ENCODE measurements around the gene LNX2.

The LNX2 gene

DNA sequence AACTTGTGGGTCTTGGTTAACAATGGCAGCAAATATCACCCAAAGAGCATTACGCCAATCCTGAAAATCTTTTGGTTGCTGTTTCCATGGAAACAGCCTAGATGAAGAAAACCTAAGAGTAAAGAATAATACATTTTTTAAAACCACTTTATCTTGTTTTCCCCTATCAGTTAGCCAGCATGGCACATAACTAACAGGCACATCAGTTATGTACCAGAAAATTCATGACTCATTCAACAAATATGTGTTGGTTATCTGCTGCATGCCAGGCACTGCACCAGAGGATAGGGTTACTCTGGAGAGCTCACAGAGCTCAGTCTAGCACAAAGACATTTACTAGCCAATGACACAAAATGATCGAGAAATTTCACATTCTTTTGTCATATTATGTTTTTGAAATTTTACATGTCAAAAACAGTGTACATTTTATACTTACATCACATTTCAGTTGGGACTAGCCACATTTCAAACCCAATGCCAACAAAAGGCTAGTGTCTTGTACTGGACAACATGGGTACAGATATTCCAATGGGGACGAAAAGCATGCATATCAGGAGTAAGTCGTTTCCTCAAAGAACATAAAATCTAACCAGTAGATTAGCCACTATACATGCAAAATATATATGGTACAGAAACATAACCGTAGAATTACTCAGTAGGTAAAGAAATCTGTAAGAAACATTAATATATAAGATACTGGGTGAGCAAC, 20.3 kb downstream of the LNX2 start:
- H3K4me1 ChIP-seq (ENCODE audit: control insufficient read depth, insufficient read depth, low read length), result no peaks in the 10 kb centered on the region
- H3K27ac ChIP-seq (ENCODE audit: low read depth, low read length), result no peak overlapping the region
- no peak overlapping the region for H3K4me3 ChIP-seq (ENCODE audit: low read length)
- no peaks in the 10 kb centered on the region for H3K36me3 ChIP-seq (ENCODE audit: control insufficient read depth, insufficient read depth, low read length)
- H3K9ac ChIP-seq (ENCODE audit: low read length), result no peak overlapping the region
- H3K27me3 ChIP-seq (ENCODE audit: control insufficient read depth, insufficient read depth, low read length), result no peaks in the 10 kb centered on the region

GRCh38 chr13:27599096-27599495, 21.2 kb downstream of the LNX2 start:
- Histone ChIP-seq H3K36me3 (ENCODE audit: control insufficient read depth, insufficient read depth, low read length) (no peaks in the 10 kb centered on the region), H3K4me3 (ENCODE audit: low read length) (no peak overlapping the region), H3K9ac (ENCODE audit: low read length) (no peak overlapping the region), H3K27me3 (ENCODE audit: control insufficient read depth, insufficient read depth, low read length) (no peaks in the 10 kb centered on the region), H3K27ac (ENCODE audit: low read depth, low read length) (no peak overlapping the region), H3K4me1 (ENCODE audit: control insufficient read depth, insufficient read depth, low read length) (no peaks in the 10 kb centered on the region)

DNA sequence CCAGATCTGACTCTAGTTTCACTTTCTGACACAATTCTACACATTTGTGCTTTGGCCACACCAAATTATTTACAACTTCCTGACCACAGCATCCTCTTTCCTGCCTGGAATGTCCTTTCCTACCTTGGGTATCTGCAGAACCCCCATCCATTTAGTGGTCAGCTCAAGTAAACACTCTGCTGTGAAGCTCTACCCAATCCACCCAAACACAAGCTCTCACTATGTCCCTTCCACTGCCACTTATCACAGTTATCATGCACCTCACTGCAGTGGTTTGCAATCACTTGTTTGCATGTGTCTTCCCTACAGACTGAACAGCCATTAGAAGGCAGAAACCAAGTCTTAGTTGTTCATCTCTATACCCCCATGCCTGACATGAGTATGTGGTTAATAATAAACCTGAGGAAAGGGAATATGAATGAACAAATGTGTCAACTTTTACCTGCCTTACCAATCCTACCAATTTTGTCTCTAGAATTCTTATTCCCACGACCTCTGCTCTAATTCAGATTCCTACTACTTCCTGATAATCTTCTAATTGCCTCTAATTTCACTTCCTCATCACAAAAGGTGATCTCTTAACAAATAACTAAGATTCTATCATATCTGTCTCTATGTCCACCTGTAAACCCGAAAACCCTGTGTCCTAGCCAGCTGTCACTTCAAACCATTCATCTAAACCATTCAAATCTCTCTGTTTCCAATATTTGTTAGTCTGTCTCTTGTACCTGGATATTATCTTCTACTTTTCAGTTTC, 25.1 kb downstream of the LNX2 start:
- Histone ChIP-seq H3K36me3 (ENCODE audit: control insufficient read depth, insufficient read depth, low read length) (no peaks in the 10 kb centered on the region), H3K4me3 (ENCODE audit: low read length) (no peak overlapping the region), H3K4me1 (ENCODE audit: control insufficient read depth, insufficient read depth, low read length) (no peaks in the 10 kb centered on the region)

DNA sequence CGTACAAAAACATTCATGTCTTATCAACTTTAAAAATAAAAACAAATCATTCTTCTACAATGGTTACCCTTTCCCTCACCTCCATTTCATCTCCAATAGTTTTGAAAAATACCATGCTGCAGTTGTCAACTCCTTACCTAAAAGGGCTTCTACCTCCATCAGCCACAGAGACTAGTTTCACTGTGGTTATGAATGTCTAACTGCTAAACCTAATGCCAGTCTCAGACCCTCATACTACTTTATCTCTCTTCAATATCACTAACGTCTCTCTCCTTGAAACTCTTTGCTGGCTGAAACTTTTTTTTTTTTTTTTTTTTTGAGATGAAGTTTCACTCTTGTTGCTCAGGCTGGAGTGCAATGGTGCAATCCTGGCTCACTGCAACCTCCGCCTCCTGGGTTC, 27.1 kb downstream of the LNX2 start:
- Histone ChIP-seq H3K9ac (ENCODE audit: low read length) (no peak overlapping the region), H3K4me1 (ENCODE audit: control insufficient read depth, insufficient read depth, low read length) (no peaks in the 10 kb centered on the region), H3K4me3 (ENCODE audit: low read length) (no peak overlapping the region), H3K36me3 (ENCODE audit: control insufficient read depth, insufficient read depth, low read length) (no peaks in the 10 kb centered on the region), H3K27me3 (ENCODE audit: control insufficient read depth, insufficient read depth, low read length) (no peaks in the 10 kb centered on the region), H3K27ac (ENCODE audit: low read depth, low read length) (no peak overlapping the region)

More for the DNA sequence above, 25.1 kb downstream of the LNX2 start:
- Histone ChIP-seq H3K9ac (ENCODE audit: low read length) (no peak overlapping the region), H3K27me3 (ENCODE audit: control insufficient read depth, insufficient read depth, low read length) (no peaks in the 10 kb centered on the region), H3K27ac (ENCODE audit: low read depth, low read length) (no peak overlapping the region)

GRCh38 chr13:27592865-27593264, 27.5 kb downstream of the LNX2 start:
- Histone ChIP-seq H3K9ac (ENCODE audit: low read length) (no peak overlapping the region), H3K4me3 (ENCODE audit: low read length) (no peak overlapping the region), H3K27ac (ENCODE audit: low read depth, low read length) (no peak overlapping the region), H3K27me3 (ENCODE audit: control insufficient read depth, insufficient read depth, low read length) (no peaks in the 10 kb centered on the region), H3K4me1 (ENCODE audit: control insufficient read depth, insufficient read depth, low read length) (no peaks in the 10 kb centered on the region), H3K36me3 (ENCODE audit: control insufficient read depth, insufficient read depth, low read length) (no peaks in the 10 kb centered on the region)

DNA sequence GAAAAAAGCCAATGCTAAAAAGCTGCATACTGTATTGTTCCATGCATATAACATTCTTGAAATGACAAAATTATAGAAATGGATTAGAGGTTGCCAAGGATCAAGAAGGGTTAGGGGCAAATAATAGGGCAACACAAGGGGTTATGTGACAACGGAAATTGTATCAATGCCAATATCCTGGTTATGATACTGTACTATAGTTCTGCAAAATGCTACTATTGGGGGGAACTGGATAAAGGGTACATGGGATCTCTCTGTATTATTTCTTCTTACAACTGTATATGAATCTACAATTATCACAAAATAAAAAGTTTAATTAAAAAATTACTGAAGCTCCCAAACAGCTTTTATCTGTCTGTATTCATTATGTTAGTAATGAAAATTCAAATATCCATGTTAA, 31.9 kb downstream of the LNX2 start:
- H3K9ac ChIP-seq (ENCODE audit: low read length), result no peak overlapping the region
- H3K27me3 ChIP-seq (ENCODE audit: control insufficient read depth, insufficient read depth, low read length), result no peaks in the 10 kb centered on the region
- no peak overlapping the region for H3K4me3 ChIP-seq (ENCODE audit: low read length)
- H3K4me1 ChIP-seq (ENCODE audit: control insufficient read depth, insufficient read depth, low read length), result peaks cover 4% of the 10 kb centered on the region
- no peak overlapping the region for H3K27ac ChIP-seq (ENCODE audit: low read depth, low read length)
- no peaks in the 10 kb centered on the region for H3K36me3 ChIP-seq (ENCODE audit: control insufficient read depth, insufficient read depth, low read length)

GRCh38 chr13:27587095-27587746, 33.1 kb downstream of the LNX2 start:
- H3K36me3 ChIP-seq (ENCODE audit: control insufficient read depth, insufficient read depth, low read length), result no peaks in the 10 kb centered on the region
- no peak overlapping the region for H3K27ac ChIP-seq (ENCODE audit: low read depth, low read length)
- H3K27me3 ChIP-seq (ENCODE audit: control insufficient read depth, insufficient read depth, low read length), result no peaks in the 10 kb centered on the region
- no peak overlapping the region for H3K4me3 ChIP-seq (ENCODE audit: low read length)
- H3K9ac ChIP-seq (ENCODE audit: low read length), result no peak overlapping the region
- H3K4me1 ChIP-seq (ENCODE audit: control insufficient read depth, insufficient read depth, low read length), result peaks cover 4% of the 10 kb centered on the region

GRCh38 chr13:27583645-27584044, 36.7 kb downstream of the LNX2 start:
- Histone ChIP-seq H3K27me3 (ENCODE audit: control insufficient read depth, insufficient read depth, low read length) (no peaks in the 10 kb centered on the region), H3K4me3 (ENCODE audit: low read length) (no peak overlapping the region), H3K27ac (ENCODE audit: low read depth, low read length) (no peak overlapping the region), H3K4me1 (ENCODE audit: control insufficient read depth, insufficient read depth, low read length) (peaks cover 4% of the 10 kb centered on the region), H3K36me3 (ENCODE audit: control insufficient read depth, insufficient read depth, low read length) (no peaks in the 10 kb centered on the region), H3K9ac (ENCODE audit: low read length) (no peak overlapping the region)

DNA sequence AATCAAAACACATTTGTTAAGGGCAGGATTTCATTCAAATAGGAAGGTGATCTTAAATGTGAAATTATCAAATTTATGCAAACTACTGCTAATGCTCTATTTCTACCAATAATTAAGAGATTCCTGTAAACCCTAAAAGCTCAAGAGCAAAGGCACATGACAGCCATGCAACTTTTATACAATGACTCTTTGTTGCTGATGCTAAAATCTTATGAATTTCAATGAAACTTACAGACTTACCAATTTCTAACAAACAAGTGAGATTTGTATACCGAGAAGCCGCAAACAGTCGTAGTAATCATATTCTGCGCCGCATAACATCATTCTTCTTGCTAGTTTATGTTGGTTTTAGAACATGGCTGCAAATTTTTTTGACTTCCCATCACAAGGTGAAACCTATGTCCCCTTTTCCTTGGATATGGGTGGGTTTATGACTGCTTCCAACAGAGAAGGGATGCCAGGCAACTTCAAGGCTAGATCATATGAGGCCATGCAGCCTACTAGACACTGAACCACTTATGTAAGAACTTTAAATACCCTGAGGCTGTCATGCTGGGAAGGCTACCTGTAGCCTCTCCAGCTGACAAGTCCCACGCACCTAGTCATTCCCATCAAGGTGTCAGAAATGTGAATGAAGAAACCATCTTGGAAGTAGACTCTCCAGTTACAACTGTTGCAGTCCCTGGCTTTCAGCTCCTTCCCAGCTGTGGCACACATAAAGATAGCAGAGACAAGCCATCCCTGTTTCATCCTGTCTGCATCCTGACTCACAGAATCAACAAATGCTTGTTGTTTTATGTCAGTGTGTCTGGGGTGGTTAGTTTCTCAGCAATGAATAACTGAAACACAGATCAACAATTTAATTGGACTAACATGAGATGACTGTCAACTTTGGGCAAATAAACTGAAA, 42.0 kb downstream of the LNX2 start:
- Histone ChIP-seq H3K9ac (ENCODE audit: low read length) (no peak overlapping the region), H3K27ac (ENCODE audit: low read depth, low read length) (no peak overlapping the region), H3K27me3 (ENCODE audit: control insufficient read depth, insufficient read depth, low read length) (no peaks in the 10 kb centered on the region), H3K36me3 (ENCODE audit: control insufficient read depth, insufficient read depth, low read length) (no peaks in the 10 kb centered on the region), H3K4me3 (ENCODE audit: low read length) (no peak overlapping the region), H3K4me1 (ENCODE audit: control insufficient read depth, insufficient read depth, low read length) (no peaks in the 10 kb centered on the region)

DNA sequence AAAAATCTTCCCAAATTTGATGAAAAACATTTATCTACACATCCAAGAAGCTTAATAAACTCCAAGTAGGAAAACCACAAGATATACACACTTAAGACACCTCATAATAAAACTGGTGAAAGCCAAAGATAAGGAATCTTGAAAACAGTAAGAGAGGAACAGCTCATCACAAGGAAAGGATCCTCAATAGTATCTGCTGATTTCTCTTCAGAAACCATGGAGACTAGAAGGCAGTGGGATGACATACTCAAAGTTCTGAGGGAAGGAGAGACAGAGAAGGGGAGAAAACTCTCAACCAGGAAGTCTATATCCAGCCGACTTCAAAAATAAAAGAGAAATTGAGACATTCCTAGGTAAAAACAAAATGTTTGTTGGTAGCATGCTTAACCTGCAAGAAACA, 45.7 kb downstream of the LNX2 start:
- H3K27me3 ChIP-seq (ENCODE audit: control insufficient read depth, insufficient read depth, low read length), result no peaks in the 10 kb centered on the region
- H3K4me3 ChIP-seq (ENCODE audit: low read length), result no peak overlapping the region
- no peaks in the 10 kb centered on the region for H3K36me3 ChIP-seq (ENCODE audit: control insufficient read depth, insufficient read depth, low read length)

GRCh38 chr13:27573265-27573664, 47.1 kb downstream of the LNX2 start:
- Histone ChIP-seq H3K4me3 (ENCODE audit: low read length) (no peak overlapping the region), H3K9ac (ENCODE audit: low read length) (no peak overlapping the region), H3K27ac (ENCODE audit: low read depth, low read length) (no peak overlapping the region), H3K27me3 (ENCODE audit: control insufficient read depth, insufficient read depth, low read length) (no peaks in the 10 kb centered on the region), H3K36me3 (ENCODE audit: control insufficient read depth, insufficient read depth, low read length) (peaks cover 5% of the 10 kb centered on the region), H3K4me1 (ENCODE audit: control insufficient read depth, insufficient read depth, low read length) (no peaks in the 10 kb centered on the region)

More for the DNA sequence above, 45.7 kb downstream of the LNX2 start:
- Histone ChIP-seq H3K27ac (ENCODE audit: low read depth, low read length) (no peak overlapping the region), H3K9ac (ENCODE audit: low read length) (no peak overlapping the region), H3K4me1 (ENCODE audit: control insufficient read depth, insufficient read depth, low read length) (no peaks in the 10 kb centered on the region)

All from rectal smooth muscle tissue (tissue), 1 donor.